GM19397 (cell line): ENCODE results near the gene SGCA.

Experiments used
- ATAC-seq: cut with Tn5 transposase; IDR thresholded peaks from one replicate; pipeline ENCODE4 v1.9.1; 2021; ENCODE audit warnings: mild to moderate bottlenecking, moderate library complexity; ENCODE audit not compliant: unreplicated experiment

The SGCA gene

DNA sequence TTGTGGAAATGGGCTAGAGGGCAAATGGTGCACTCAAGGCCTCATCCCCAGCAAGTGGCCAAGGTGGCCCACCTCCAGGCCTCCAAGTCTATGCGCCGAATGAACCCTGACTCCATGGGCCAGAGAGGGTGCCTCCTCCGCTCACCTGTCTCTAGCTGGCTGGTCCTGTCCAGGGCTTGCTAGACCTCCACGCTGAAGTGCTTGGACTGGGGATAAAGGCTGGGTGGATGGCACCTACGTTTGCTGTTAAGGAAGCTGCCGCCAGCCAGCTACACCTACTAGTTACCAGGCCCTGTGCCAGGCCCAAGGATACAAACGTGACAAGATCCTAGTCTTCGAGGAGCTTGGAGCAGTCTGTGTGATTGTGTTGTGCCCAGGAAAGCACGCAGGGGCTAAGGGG is 739 bp upstream of the SGCA start:
- no peak for ATAC-seq

DNA sequence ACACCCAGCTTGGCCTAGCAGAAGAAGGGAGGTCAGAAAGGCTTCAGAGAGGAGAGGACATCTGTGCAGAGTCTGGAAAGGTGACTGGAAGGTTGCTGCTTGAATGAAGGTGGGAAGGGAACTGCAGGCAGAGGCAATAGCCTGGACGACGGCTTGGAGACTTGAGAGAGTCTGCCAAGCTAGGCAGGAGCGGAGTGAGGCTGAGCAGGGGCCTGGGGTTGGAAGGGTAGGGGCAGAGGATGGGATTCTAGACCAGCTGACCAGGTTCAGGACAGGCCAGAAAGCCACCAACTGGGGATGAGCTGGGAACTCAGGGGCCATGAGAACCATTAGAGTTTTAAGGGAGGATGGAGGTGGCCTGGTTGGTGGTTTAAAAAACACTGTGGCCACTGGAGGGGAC is 339 bp upstream of the SGCA start:
- no peak for ATAC-seq

DNA sequence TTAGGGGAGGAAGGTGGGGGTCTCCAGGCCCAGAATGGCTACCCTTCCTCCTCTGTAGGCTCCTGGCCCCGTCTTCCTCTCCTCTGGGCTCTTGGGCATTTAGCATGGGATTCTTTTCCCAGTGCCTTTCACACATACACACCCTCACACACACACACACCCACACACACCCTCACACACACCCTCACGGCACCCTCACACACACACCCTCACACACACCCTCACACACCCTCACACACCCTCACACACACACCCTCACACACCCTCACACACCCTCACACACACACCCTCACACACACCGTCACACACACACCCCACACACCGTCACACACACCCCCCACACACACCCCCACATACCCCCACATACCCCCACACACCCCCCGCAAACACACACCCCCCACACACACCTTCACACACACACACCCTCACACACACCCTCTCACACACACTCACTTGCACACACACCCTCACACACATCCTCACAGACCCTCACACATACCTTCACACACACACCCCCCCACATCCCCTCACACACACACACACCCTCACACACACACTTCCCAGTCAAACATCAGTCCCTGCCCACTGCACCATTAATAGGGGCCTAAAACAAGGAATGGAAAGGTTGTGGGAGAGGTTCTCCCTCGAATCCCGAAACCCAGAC is 845 bp downstream of the SGCA start:
- no peak for ATAC-seq

DNA sequence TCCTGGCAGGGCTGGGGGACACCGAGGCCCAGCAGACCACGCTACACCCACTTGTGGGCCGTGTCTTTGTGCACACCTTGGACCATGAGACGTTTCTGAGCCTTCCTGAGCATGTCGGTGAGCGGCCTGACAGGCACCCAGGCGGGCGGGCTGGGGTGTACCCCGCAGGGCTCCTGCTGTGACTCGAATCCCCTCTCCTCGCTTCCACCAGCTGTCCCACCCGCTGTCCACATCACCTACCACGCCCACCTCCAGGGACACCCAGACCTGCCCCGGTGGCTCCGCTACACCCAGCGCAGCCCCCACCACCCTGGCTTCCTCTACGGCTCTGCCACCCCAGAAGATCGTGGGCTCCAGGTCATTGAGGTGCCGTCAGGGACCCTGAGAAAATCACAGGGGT is 1.6 kb downstream of the SGCA start:
- ATAC-seq = no peak

DNA sequence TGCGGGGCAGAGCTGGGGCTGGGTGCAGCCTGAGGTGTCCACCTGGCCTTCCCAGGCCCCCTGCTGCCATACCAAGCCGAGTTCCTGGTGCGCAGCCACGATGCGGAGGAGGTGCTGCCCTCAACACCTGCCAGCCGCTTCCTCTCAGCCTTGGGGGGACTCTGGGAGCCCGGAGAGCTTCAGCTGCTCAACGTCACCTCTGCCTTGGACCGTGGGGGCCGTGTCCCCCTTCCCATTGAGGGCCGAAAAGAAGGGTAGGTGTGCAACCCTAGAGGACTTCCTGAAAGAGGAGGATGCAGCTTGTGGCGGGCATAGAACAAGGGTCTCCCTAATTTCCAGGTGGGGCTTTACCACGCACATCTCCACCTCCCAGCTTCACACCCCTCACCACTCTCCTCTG is 2.5 kb downstream of the SGCA start:
- no peak for ATAC-seq

DNA sequence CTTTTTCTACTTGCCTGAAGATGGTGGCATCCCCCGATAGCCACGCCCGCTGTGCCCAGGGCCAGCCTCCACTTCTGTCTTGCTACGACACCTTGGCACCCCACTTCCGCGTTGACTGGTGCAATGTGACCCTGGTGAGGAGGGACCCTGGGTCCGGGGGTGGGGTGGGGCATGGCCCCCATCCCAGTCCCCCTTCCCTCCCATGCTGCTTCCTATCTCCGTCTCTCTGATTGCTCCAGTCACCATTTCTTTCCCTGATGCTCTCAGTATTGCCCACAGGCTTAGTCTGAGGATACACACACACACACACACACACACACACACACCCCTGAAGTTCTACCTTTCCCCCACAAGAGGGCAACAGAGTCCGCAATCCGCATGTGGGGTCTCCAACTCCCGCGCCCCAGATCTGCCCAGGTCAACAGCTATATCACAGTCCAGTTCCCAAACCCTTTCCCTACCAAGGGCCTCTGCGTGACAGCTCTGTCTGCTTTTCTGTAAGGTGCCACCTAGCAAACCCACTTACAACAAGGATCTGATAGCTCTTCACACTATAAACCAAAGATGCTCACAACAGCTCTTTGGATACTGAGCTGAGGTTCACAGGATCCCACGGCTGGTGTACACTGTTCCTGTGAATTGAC is 3.4 kb downstream of the SGCA start:
- ATAC-seq = no peak

DNA sequence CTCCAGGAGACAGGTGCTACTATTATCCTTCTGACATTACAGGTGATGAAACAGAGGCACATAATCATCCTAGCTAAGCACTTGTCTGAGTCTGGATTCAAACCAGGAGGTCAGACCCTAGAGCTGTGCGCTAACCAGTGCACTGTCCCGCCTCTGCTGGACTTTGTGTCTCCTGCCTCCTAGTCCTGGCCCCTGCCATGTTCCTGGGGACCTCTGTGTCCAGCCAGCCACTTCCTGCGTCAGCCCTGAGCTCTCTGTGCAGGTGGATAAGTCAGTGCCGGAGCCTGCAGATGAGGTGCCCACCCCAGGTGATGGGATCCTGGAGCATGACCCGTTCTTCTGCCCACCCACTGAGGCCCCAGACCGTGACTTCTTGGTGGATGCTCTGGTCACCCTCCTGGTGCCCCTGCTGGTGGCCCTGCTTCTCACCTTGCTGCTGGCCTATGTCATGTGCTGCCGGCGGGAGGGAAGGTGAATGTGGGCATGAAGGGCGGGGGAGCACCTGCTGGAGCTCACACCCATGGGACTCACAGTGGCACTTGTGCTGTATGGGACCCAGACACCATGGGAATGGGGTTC is 4.2 kb downstream of the SGCA start:
- no peak for ATAC-seq

DNA sequence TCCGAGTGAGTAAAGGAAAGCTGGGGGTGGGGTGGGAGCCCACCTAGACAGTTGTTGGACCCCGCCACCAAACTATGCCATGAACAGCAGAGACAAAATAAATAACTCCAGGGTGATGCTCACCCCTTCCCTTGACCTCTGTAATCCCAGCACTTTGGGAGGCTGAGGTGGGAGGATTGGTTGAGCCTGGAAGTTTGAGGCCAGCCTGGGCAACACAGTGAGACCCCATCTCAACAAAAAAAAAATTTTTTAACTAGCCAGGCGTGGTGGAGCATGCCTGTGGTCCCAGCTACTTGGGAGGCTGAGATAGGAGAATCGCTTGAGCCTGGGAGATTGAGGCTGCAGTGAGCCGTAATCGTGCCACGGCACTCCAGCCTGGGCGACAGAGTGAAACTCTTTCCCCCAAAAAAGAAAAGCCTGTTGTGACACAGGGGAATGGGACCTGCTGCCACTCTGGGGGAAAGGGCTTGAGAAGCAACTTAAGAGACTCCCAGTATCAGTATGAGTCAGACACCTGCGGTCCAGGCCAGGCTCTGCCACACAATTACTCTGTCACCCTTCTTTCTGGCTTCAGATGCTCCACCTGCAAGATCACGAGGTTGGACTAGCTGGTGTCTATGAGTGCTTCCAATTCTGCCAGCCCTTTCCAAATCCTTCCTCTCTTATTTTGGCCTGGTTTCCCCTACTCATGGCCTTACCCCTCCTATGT is 5.0 kb downstream of the SGCA start:
- no peak for ATAC-seq

DNA sequence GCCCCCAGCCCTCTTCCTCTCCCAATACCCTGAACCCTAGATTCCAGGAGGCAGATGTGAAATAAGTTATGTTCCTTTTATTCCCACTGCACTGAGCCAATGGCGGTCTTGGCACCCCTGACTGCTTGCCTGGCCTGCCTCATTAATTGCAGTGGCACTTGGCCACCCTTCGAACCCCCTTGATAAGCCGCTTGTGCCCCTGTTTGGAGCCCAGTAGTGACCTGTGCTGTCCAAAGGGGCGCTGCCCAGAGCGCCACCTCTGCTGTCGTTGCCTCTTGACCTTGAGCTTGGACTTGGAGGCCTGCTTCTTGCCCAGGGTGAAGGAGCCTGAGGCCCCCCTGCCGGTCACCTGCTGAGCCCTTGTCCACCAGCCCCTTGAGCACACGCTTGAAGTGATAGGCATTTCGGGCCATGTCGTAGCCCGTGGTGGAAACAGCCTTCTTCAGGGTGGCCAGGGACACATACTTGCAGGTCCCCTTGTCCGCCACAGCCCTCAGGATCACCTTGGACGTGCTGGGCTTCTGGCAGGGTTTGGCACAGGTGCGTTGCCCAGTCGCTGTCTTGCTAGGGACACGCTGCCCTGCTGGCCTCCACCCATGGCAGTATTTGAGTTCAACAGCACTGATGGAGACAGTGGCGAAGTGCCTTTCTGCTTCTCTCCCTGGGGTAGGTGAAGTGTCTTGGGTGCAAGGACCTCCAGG is 5.7 kb downstream of the SGCA start:
- no peak for ATAC-seq

DNA sequence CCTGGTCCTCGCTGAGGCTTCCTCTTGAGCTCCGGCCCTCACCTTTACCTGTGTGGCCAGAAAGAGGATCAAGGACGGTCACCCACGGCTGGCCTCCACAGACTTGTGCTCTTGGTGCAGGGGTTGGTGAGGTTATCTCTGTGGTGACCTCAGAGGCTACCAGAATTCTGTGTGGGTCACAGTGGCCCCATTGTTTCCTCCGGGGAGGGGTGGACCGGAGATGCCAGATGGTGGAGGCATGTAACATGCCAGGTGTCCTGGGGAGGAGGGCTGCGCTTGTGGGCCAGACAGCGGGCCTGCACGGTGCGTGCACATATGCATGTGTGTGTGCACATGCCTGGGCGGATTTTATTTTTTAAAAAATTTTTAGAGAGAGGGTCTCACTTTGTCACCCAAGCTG is 6.3 kb downstream of the SGCA start:
- ATAC-seq = no peak

DNA sequence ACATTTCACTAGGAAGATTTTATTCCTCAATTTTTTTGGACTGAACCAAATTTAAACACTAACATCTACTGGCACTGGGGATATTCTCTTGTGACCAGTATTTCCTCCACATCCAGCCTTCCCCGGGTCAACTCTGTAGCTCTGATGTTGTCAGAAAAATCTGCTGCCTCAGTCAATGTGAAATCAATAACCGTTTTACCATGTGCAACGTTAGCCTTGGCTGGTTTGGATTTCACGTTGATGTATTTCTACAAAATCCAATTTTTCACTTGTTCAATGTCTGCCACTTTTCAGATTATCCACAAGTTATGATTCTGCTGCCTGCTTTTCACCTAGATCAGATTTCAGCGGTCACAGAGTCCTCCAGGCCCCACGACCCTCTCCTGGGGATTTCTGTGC is 7.1 kb downstream of the SGCA start:
- ATAC-seq = no peak

DNA sequence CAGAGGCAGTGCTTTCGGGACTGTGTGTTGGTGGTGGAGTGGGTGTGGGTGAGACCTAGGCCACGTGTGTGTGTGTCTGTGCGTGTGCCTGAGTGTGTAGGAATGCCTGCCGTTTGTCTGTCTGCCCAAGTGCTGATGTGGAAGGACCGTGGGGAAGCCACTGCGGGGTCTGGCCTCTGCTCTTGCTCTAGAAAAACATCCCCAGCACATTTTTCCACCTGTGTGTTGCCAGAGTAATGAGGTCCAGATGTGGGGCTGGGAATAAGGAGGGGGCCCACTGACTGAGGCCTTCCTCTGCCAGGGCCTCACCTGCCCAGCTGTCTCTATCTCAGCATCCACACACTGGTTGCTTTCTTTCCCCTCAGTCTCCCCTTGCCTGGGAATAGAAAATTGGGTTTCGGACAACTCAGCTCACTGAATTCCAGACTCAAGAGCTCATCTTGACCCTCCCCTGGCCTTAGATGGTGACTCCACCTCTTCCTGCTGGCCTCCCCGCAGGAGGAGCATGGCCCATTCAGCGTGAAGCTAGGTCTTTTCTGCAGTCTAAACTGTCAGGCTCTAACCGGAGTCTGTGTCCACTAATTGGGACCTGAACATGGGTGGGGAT is 7.6 kb downstream of the SGCA start:
- ATAC-seq = no peak

DNA sequence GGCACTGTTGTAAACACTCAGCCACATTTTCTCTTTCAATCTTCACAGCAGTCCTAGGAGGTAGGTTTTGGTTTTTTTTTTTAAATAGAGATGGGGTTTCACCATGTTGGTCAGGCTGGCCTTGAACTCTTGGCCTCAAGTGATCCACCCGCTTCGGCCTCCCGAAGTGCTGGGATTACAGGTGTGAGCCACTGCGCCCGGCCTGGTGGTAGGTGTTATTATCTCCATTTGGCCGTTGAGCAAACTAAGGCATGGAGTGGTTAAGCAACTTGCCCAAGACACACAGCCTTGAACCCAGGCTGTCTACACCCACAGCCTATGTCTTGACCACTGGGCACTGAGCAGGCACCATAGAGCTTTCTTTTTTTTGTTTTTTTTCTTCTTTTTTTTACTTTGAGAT is 8.6 kb downstream of the SGCA start:
- ATAC-seq = no peak

DNA sequence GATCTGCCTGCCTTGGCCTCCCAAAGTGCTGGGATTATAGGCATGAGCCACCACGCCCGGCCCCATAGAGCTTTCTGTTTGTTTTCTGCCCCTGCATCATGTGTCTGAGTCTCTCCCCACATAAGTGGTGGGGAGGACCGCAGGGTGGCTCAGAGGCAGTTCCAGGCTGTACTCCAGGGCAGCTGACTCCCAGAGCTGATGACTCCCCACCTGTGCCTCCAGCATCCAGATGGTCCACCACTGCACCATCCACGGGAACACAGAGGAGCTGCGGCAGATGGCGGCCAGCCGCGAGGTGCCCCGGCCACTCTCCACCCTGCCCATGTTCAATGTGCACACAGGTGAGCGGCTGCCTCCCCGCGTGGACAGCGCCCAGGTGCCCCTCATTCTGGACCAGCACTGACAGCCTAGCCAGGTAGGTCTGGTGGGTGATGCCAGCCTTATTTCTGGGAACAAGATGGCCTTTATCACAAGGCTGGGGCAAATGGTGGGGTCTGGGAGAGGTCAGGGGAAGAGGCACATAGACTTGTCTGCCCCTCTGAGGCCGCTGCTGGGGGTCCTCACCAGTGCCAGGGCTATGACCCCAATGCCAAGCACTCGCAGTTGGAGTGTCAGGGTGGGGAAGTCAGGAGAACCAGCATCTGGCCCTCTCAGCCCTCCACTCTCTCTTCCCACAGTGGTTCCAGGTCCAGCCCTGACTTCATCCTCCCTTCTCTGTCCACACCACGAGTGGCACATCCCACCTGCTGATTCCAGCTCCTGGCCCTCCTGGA is 9.4 kb downstream of the SGCA start:
- ATAC-seq = no peak

DNA sequence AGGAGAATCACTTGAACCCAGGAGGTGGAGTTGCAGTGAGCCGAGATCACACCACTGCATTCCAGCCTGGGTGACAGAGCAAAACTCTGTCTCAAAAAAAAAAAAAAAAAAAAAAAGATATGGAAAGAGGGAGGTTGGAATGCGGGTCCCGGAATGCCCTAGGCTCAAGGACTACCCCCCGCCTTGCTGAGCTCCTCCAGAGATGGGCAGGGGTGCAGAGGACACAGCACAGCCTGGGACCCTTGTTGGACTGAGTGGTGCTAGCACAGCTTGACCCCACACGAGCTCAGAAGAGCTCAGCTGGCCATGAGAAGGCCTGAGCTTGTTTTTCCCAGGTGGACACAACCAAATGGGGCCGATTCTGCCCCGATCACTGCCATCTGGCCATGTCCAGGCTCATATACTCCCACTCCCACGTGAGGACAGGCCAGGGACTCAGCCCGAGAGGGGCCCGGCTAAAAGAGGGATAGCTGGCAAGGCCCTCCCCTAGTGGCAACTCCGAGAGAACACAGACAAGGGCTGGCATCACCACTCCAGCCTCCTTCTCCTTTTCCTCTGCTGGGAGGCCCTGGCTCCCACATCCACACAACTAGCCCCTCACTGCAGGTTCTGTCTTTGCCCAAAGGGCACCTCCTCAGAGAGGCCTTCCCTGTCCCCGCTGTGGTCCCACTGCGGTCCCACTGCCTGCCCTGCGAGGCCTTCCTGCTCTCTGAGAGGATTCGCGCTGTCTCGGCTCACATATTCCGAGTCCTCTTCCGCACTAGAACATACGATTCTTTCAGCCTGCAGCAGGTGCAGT is 11.0 kb downstream of the SGCA start:
- no peak for ATAC-seq

DNA sequence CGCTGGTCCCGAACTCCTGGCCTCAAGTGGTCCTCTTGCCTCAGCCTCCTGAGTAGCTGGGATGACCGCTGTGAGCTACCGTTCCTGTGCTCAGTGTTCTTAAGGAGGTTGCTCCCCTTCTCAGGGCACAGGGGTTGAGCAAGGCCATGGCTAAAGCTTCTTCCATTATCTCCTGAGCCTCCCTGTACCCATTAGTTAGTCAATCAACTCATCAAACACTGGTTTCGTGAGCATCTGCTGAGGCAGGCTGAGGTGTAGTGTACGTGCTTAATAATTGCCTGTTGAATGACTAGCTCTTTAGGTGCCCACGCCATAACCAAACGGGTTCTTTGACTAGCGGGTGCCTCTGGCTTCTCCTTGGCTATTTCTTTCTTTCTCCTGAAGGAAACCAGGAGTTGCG is 11.7 kb downstream of the SGCA start:
- no peak for ATAC-seq

DNA sequence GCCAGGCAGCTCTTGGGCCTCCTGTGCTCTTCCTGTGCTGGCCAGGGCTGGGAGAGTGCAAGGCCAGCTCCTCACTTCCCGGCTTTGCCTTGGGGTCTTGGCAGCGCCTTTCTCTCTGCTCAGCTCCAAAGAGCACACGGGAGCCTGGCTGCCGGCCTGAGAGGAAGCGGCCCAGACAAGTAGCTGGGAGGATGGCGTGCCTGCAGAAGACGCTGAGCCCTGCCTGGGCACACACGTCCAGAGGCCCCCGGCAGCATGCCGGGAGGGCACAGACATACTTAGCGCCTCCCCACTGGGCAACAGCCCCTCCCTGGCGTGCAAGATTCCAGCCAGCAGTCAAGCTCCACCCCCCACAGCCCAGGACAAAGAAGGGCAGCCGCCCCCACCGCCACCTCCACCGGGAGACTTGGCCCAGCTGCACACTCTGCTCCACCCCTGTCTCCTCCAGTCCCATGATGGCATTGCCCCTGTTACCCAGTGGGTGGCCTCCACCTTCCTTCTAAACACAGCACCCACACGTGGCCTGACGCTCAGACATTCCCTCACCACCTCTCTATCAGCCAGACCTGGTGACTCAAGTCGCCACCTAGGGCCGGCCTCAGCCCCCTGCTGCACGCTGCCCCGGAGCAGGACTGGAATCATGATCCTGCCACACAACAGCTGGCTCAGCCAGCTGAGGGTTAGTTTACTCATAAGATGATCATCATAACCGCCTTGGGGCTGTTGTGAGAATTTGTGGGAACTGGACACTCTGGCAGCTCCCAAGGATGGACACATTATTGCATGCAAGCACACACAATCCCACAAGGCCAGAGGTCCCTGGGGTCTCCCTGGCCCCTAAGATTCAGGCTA is 12.4 kb downstream of the SGCA start:
- no peak for ATAC-seq

DNA sequence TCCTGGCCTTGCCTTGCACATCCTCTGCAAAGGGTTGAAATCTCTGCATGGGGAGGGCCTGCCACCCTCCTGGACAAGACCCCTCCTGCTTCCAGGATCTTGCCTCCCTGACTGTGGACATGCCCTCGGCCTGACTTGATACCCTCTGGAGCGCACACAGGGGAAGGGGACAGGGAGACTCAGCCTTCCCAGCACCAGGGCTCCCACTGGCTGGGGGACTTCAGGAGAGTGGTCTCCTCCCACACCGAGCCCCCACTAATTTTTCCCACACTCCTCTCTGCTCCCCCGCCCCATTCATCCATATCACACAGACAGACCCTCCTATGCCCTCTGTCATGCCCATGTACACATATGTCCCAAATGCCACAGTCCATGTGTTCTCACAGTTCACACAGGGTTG is 14.3 kb downstream of the SGCA start:
- no peak for ATAC-seq

DNA sequence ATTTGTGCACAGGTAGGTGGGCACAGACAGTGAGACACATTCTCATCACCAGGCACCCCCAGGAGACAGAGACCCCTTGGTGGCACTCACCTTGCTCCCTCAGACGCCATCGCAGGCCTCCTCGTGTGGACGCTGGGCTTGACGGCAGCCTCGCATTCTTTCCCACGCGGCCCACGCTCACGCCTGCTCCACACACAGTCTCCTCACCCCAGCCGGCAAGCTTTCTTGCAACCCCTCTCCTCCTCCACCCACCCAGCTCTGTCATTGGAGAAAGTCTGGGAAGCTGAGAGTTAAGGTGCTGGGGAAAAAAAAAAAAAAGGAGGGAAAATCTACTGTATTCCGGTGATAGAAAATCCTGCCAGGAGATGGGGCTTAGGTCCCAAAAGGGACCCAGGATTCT is 14.8 kb downstream of the SGCA start:
- ATAC-seq = no peak
